ENCODE data around the gene TMEM19.

- TF ChIP-seq, protein P1, sequence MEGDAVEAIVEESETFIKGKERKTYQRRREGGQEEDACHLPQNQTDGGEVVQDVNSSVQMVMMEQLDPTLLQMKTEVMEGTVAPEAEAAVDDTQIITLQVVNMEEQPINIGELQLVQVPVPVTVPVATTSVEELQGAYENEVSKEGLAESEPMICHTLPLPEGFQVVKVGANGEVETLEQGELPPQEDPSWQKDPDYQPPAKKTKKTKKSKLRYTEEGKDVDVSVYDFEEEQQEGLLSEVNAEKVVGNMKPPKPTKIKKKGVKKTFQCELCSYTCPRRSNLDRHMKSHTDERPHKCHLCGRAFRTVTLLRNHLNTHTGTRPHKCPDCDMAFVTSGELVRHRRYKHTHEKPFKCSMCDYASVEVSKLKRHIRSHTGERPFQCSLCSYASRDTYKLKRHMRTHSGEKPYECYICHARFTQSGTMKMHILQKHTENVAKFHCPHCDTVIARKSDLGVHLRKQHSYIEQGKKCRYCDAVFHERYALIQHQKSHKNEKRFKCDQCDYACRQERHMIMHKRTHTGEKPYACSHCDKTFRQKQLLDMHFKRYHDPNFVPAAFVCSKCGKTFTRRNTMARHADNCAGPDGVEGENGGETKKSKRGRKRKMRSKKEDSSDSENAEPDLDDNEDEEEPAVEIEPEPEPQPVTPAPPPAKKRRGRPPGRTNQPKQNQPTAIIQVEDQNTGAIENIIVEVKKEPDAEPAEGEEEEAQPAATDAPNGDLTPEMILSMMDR (conservative IDR thresholded peaks at IDR 0.05; ENCODE audit: low read depth in 2 of 2), result no peak
- 0 out of 2 replicates have a peak, but pooled peaks have one; percentile 31 for TF ChIP-seq ETS1 (IDR thresholded peaks at IDR 0.05)
- no peak for TF ChIP-seq EZH2 (IDR thresholded peaks at IDR 0.05; ENCODE audit: low read depth, unreplicated experiment)
These were observed 21.3 kb upstream of the TMEM19 start for GRCh38 chr12:71664411-71665089.
